GM19455 (cell line): ENCODE data around the gene BEST3.
"Not testable (repeated sequence)": the region's sequence is repeated elsewhere in the genome, so short reads cannot be mapped to it uniquely, and the experiment has no call there.

Experiments
- ATAC-seq: cut with Tn5 transposase; IDR thresholded peaks from one replicate; pipeline ENCODE4 v1.9.1; 2021; ENCODE audit not compliant: unreplicated experiment

Gene BEST3

DNA sequence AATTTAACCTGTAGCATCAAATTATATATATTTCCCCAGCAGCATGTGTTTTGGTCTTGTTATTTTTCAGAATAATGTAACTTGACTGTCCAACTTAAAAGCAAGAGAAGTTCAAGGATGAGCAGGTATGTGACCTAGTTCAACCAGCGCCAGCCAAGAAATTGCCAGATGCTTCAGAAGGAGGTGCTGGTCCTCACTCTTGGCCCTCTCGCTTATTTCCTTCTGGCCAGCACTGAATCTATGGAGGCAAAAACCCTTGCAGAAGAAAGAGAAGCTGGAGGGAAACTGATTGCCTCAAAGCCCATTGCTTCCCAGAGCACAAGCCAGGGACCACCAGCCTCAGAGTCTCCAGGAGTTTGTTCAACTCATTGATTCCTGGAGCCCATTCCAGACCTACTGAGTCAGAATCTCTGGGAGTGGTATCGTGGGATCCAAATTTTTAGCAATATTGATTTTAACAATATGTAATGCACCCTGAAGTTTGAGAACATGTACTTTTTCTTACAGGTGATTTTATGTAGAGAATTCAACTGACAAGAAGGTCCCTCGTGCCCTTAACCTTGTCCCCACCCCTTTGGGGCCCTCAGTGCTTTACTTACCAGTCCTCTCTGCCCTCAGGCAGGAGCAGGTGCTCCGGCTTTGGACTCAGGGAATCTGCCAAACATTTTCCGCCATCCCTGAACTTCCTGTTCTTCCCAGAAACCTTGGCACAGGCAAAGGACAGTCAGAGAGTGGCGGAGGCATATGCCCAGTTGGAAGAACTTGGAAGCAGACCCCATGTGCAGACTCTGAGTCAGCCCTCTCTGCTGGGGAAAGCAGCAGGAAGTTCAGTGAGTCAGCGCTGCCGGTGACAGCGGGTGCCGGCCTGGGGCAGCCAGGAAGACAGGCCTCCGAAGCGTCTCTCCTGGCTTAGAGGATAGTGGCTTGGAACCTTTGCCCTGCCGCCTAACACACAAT, 10.4 kb downstream of the BEST3 start:
- ATAC-seq = no peak

DNA sequence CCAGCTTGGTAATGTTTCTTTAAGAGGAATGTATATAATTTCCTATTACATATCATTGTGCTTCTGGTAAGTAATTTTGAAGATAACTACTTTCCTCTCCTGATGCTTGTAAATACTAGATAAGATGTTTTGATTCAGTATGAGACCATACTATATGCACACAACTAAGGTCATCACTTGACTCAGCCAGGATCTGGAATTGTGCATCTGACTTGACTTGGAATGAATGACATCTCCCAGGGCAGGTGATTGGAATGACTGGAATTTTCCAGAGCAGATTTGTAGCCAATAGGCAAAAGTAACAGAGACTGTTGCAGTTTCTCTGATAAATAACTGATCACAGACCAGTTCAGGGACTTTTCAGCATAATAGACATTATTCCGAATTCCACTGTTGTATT, 11.1 kb downstream of the BEST3 start:
- ATAC-seq = no peak

DNA sequence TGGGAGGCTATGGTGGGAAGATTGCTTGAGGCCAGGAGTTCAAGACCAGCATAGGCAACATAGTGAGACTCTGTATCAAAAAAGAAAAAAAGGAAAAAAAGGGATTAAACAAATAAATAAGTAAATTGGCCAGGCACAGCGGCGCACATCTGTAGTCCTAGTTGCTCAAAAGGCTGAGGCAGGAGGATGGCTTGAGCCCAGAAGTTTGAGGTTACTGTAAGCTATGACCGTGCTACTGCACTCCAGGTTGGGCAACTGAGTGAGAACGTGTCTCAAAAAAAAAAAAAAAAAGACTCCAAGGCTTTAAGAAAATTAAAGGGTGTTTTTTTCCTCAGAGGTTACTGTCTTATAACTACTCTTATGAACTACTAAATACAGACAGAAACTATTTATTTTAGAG, 11.7 kb downstream of the BEST3 start:
- no peak for ATAC-seq

DNA sequence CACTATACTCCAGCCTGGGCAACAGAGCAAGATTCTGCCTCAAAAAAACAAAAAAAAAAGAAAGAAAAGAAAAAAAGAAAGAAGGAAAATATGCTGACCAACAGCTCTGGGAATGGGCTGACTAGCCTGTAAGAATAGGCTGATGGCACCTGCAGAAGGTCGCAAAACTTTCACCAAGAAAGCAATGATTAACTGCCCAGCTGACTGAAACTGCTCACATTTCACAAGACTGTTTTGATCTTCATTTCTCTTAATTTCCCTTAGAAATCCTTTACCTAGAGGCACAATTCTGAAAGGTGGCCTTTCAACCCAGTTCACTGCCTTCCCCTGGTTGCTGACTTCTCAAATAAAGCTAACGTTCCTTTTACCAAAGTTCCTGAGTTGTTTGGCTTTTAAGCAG, 12.4 kb downstream of the BEST3 start:
- no peak for ATAC-seq

DNA sequence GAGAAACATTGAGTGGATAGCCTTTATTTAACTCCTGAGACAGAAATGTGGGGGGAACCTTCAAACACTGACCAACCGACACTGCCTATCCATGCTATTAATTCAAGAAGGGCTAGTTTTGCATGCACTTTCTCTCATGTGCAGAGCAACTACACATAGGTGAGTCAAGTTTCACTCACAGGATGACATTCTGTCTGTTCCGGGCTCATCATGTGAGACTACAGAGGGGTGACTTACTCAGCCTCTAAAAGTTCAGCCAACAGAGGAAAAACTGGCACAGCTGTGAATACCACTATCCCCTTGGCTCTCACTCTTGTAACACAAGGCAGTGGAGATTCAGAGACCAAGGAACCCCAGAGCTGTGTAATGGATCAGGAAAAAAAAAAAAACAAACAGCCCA, 13.3 kb downstream of the BEST3 start:
- ATAC-seq = no peak

DNA sequence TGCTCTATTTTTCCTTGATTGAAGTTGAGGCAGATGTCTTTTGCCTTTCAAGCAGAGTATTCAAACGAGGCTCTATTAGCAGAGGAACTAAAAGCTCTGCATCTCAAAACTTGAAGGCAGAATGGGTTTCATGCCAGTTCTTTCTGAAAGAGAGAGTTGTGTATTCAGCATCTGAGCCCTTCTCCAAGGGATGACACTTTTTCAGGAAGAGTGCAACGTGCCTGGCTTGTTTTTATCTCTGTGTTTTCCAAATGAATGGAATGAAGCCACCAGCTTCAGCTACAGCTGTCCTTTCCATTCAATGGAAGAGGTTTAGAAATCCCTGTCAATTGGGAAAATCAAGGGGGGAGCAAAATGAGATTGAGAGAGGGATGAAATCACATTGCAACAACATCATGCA, 14.6 kb downstream of the BEST3 start:
- ATAC-seq = no peak

DNA sequence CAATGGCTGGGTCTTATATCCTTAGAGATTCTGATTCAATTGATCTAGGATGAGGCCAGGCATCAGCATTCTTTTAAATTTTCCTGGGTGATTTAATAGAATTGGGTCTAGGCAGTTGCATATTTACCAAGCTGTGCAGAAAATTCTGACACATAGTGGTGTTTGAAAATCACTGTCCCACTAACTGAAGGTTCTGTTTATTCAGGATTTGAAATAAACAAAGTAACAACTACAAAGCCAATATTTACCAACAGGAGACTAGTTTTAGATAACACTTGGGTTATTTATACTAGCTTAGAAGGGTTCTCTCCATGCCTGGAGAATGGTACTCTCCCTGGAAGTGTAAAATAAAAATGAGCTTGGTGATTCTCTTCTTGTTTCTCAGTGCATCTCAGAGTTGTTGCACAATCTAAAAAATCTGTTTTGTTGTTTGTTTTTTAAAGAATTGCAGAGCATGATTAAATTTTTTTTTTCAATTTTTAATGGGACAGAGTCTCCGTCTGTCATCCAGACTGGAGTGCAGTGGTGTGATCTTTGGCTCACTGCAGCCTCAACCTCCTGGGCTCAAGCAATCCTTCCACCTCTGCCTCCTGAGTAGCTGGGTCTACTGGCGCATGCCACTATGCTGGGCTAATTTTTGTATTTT, 16.9 kb downstream of the BEST3 start:
- no peak for ATAC-seq

DNA sequence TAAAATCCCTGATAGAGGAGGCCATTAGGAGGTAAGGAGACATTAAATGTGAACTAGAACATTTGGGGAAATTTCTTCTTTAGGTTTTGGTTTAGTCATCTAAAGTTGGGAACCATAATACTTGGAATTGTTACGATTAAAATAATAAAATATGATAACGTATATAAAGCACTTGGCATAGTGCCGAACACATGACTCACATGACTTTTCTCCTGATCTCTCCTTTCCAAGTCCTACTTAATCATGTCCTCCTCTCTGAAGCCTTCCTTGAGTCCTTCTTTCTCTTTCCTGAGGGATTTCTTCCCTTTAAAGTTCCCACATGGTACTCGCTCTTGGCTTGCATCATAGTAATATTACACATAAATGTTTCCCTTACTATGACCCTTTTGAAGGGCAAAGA, 20.0 kb downstream of the BEST3 start:
- no peak for ATAC-seq

DNA sequence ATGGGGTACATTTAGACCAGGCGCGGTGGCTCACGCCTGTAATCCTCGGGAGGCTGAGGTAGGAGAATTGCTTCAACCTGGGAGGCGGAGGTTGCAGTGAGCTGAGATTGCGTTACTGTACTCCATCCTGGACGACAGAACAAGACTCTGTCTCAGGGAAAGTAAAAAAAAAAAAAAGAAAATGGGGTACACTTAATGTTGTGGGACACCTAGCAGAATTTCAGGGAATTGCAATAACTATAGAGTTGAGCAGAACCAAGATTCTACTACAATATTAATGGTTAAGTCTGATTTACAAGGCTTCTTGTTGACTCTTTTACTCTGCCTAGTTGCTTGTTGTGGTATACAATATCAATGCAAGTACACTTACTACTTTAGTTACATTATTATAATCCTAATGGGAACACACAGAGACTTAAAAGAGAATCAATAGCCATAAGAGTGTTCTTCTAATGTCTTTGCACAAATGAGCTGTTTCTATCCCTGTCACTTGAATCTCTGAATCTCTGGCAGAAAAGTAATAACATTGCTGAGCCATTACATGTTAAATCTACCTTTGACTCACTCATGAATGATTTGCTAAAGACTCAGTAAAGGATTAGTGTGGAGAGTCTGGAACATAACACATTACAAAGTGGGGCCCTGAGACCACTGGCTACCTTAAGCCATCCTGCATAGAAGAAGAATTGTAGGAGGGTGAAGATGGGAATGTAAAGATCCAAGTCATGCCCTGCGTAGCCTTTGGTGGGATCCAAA, 22.7 kb downstream of the BEST3 start:
- no peak for ATAC-seq

DNA sequence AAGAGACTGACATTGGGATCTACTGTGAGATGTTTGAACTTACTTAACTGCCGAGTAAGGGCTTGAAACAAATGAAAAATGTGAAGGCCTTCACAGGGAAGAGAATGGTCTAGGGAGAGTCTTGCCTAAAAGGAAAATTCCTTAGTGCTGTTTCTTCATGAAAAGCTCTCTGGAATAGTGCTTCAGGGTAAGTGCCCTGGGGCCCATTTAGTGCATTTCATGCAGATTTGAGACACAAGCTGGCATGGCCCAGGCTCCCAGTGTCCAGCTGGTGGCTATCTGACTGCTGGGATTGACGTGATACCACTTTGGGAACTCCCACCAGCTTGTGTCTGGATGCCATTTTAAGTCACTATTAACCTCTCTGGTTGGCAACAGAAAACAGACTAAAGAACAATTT, 26.9 kb downstream of the BEST3 start:
- no peak for ATAC-seq

DNA sequence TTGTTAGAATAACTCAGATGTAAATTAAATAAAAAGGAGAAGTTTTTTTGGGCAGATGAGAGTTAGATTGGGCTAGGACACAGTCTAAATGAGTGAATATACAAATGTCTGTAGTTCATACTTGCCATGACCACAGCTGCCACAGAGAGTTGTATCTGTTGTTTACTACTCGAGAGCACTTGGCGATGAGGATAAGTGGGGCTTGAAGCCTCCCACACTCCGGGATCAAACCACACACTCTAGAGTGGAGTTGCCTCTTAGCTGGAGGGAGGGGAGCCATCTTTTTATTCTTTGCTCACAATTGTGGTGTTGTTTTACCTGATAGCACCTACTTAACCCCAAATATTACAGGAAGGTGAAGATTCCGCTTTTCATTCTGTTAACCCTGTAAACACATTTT, 27.5 kb downstream of the BEST3 start:
- no peak for ATAC-seq

DNA sequence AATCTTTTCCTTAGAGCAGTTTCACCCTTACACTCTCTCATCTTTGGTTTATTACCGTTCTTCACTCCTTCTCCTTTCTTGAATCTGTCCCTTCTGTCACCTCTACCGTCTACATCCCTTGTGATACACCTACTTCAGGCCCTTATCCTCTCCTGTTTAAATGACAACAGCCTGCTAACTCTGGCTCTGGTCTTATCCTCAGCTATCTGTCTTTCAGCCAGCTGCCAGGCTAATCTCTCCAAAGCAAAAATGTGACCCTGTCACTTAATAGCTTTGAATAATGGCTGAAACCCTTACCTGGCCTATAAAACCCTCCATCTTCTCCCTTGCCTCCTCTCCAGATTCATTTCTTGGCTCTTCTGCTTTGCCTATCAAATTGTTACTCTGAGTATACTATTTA, 32.3 kb downstream of the BEST3 start:
- no peak for ATAC-seq

DNA sequence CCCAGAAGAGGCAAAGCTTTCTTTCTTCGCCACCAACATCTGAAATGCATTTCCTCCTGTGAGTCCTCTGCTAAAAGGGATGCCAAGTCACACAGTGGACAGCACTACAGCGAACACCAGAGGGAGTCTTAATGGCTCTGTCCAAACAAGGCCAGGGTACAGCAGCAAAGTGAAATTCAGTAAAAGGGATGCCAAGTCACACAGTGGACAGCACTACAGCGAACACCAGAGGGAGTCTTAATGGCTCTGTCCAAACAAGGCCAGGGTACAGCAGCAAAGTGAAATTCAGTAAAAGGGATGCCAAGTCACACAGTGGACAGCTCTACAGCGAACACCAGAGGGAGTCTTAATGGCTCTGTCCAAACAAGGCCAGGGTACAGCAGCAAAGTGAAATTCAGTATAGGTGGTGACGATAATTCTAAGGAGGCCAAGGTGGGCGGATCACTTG, 34.1 kb downstream of the BEST3 start:
- not testable (repeated sequence) for ATAC-seq

DNA sequence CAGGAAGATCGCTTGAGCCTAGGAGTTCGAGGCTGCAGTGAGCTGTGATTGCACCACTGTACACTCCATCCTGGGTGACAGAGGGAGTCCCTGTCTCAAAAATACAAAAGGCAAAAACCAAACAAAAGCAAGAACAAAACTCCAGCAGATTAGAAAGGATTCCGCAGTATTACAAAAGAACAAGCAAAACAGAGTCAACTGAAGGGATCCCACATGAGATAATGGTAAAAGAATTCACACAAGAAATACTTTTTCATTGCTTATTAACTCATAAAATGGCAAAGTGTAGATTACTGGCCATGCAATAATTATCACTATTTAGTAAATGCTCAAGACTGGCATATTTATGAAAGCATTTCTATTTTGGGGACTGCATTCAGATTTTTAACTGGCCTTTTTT, 35.4 kb downstream of the BEST3 start:
- no peak for ATAC-seq

DNA sequence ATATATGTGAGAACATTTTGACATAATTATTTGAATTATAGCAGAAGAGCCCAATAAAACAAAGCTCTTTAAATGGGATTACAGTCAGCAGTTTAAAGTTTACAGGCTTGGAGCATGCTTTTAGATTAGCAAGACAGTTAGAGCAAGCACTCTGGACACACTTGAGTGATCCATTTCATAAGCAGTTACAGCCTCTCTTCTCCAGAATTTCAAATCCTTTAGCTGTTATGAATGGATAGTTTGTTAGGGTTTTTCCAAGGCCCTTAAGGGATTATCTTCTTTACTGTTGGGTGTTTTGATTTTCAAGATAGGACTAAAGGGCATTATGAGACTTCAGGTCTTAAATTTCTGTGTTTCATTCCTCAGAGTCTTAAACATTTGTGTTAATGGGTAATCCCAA, 36.3 kb downstream of the BEST3 start:
- no peak for ATAC-seq

DNA sequence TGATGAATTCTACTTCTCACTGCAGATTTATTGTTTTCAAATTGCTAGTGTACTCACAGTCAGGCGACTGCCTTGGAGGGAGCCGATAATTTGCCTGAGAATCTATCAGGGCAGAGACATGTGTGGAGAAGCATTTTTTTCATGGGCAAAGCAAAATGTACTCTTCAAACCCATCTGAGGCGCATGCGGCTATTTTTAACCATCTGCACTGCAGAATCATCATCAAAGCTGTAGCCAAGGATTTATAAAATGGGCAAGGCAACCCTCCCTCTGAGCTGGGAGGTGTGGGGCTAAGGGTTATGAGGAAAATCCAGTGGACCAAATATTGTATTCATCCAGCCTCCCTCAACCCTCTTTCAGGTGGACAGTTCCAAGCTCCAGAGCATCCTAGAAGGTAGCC, 37.7 kb downstream of the BEST3 start:
- no peak for ATAC-seq

DNA sequence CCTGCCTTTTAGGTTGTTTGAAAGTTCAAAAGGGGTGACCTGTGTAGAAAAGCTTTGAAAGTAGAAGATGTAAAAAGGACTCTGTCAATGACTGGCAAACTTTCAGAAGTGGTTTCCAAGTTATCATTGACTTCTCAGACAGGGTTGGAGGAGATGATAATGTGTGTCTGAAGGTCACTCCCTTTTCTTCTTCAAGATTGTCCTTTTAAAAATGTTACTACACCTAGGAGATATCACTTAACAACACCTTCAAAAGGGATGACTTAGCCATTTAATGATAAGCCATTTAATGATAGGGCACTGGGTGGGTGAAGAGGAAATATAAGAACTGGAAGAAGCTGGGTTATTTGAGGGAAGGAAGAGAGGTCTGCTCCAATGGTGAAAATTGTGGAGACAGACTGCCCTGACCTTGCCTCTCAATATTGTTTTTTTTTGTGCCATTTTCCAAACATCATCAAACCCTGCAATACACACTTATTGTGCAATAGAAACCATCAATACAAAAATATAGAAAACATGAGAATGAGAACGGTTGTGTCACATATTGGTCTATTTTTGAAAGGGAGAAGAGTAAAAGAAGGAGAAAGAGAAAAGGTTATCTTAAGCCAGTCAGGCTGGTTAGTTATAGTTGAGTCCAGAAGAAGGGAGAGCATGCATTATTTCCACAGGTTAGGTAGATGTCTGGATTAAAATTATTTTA, 38.8 kb downstream of the BEST3 start:
- ATAC-seq = no peak

DNA sequence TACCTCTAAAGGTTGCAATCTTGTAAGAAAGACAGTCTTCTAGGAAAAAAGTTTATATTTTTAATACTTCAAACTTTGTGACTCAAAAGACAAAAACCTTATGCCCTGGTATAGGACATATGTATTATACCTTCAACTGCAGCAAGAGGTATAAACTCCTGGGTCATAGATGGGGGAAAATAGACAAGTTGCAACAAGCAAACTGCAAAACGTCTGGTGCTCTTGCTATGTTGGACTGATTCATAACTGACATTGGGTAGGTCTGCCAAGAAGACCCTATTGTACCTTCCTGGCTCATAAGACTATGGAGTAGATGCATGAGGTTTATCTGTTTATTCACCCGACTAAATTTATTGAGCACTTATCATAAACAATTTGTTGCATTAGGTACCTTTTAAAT, 40.9 kb downstream of the BEST3 start:
- no peak for ATAC-seq

DNA sequence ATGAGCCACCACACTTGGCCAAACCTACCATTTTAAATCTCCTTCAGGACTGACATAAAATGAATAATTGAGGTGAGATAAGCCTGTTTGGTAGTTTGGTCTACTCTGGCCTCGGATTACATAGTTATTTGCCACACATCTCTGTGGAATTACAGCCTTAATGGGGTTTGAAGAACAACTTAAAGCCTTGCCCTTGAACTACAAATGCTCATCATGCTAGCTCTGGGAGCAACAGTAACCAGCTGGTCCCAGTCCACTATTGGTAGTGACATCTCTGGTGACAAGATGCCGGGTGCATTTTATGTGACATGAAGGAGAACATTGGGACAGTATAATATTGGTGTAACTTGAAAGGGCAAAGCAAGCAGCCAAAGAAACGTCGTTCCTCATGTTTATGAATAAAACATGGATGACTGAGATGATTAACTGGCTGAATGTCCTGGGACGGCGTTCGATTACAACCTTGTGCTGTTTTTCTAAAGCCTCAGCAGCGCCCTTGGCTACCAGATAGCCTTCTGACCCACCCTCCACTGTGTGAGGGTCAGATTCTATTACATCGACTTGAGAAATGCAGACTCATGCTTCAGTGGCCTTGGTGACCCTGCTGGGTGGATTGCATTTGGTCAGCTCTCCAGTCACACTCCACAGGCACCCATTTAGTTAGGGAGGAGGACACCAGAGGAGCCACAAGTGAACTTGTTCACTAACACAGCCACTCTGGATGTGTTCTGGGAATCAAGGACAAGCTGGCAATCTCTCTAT, 41.5 kb downstream of the BEST3 start:
- no peak for ATAC-seq

DNA sequence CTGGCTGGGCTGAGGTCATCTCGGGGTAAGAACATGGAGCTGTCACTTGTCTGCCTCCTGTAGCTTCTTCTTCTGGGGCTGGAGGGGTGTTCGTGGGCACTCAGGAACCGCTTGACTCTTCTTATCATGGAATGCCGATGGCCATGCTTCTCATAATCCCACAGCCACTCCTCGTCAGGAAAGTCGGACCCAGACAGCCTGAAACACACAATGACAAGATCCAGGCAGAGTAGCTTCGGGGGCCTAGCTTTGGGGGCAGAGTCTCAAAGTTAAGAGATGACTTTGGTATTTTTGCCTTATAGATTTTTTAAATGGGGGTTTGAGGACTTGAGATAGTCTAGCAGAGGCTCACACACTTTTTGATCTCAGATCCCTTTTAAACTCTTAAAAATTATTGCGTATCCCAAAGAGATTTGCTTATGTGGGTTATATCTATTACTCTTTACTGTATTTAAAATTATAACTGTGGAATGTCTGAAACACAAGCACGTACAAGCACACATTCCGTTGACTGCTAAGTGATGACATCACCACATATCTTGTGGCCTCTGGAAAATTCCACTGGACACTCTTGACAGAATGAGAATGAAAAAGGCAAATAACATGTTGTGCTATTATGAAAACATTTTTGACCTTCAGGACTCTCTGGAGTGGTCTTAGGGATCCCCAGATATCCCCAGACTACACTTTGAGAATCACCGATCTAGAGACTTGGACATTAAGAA, 43.3 kb downstream of the BEST3 start:
- ATAC-seq = no peak
